A673 (cell line): ENCODE measurements around the gene ADGB. TPM values are rescaled to one million over a fixed set of nuclear protein-coding genes. Genes with fewer than 3 reads are reported as not detected.

Experiments used
- BruUV-seq: library from RNA; stranded (reverse); fragments of 400-500 nt; replicated peaks from 2 replicates; lab custom pipeline; 2021; lab: Mats Ljungman, UMichigan
- CTCF ChIA-PET: fragments of 300-600 bp; sonication (Branson Sonifier 250); formaldehyde crosslinking; loops from one replicate; lab custom pipeline; 2022; ENCODE audit warnings: antibody characterized with exemption; lab: Charles Lee
- POLR2A ChIA-PET: fragments of 300-600 bp; sonication (Branson Sonifier 250); formaldehyde crosslinking; loops from one replicate; lab custom pipeline; 2022; ENCODE audit warnings: antibody characterized with exemption; ENCODE audit not compliant: low non-redundant PET; lab: Charles Lee
- DNase-seq: peaks from one replicate; pipeline ENCODE4 v3.0.0-alpha.2; 2015; ENCODE audit warnings: low spot score
- H3K27ac ChIP-seq: fragments of 200-600 bp; sonication (generic); 2 replicates; pipeline ENCODE4 v1.5.1; 2016; ENCODE audit warnings: mixed run types, low read depth, mild to moderate bottlenecking, mixed read lengths, antibody characterized with exemption, low read length; ENCODE audit not compliant: poor library complexity, severe bottlenecking
- H3K27me3 ChIP-seq: fragments of 200-600 bp; sonication (generic); replicated peaks from 2 replicates; pipeline ENCODE4 v1.6.1; 2017; ENCODE audit warnings: mixed run types, low read depth, mild to moderate bottlenecking, mixed read lengths, antibody characterized with exemption, low read length; ENCODE audit not compliant: insufficient read depth, poor library complexity
- H3K36me3 ChIP-seq: fragments of 200-600 bp; sonication (generic); 2 replicates; pipeline ENCODE4 v1.6.1; 2016; ENCODE audit warnings: mixed run types, mild to moderate bottlenecking, mixed read lengths, antibody characterized with exemption, low read length; ENCODE audit not compliant: insufficient read depth, poor library complexity, severe bottlenecking
- H3K4me1 ChIP-seq: fragments of 200-600 bp; sonication (generic); 2 replicates; pipeline ENCODE4 v1.6.1; 2017; ENCODE audit warnings: mixed run types, mild to moderate bottlenecking, mixed read lengths, antibody characterized with exemption, low read length; ENCODE audit not compliant: insufficient read depth, poor library complexity, severe bottlenecking
- H3K4me3 ChIP-seq: fragments of 200-600 bp; sonication (generic); 2 replicates; pipeline ENCODE4 v1.5.1; 2016; ENCODE audit warnings: low read depth, mixed run types, mild to moderate bottlenecking, mixed read lengths, low read length; ENCODE audit not compliant: poor library complexity, severe bottlenecking
- H3K9me3 ChIP-seq: fragments of 200-600 bp; sonication (generic); 2 replicates; pipeline ENCODE4 v1.6.1; 2016; ENCODE audit warnings: mixed run types, low read depth, mild to moderate bottlenecking, mixed read lengths, antibody characterized with exemption, low read length; ENCODE audit not compliant: poor library complexity, severe bottlenecking
- CTCF ChIP-seq: fragments of 300-800, 200-600 bp; sonication (generic); conservative IDR thresholded peaks from 2 replicates; pipeline ENCODE4 v1.5.1; 2017; ENCODE audit warnings: low read depth, mild to moderate bottlenecking, antibody characterized with exemption, low read length, moderate library complexity, mixed read lengths
- EZH2 ChIP-seq: fragments of 200-600 bp; sonication (generic); IDR thresholded peaks from 2 replicates; pipeline ENCODE4 v1.6.1; 2017; ENCODE audit warnings: borderline replicate concordance, low read depth, mild to moderate bottlenecking, mixed read lengths, antibody characterized with exemption, low read length; ENCODE audit not compliant: poor library complexity, severe bottlenecking
- intact Hi-C: fragments of 100-400 bp; cut with micrococcal nuclease; formaldehyde crosslinking; loops from one replicate; pipeline ENCODE4 v1.10.0; 2022; ENCODE audit not compliant: unreplicated experiment
- total RNA-seq: library from RNA; stranded (reverse); gene quantifications from 2 replicates; pipeline ENCODE4 v1.2.3, GENCODE V29; 2021

ADGB gene
- total RNA-seq, 1 experiment from 2014 or later, result not detected

- H3K9me3 ChIP-seq, result no peaks in the 10 kb centered on the region
- H3K4me1 ChIP-seq, result no peaks in the 10 kb centered on the region
- TF ChIP-seq CTCF (no peak), EZH2 (no peak)
- H3K27me3 ChIP-seq, result no peaks in the 10 kb centered on the region
- intact Hi-C loops, result no loop called here
- POLR2A ChIA-PET, result no interaction called here
- DNase-seq, result no peak
- CTCF ChIA-PET, result no interaction called here
- H3K27ac ChIP-seq, result no peak overlapping the region
- no peak overlapping the region for H3K4me3 ChIP-seq
- H3K36me3 ChIP-seq, result no peaks in the 10 kb centered on the region
- no TSS peak for BruUV-seq
Observed at GRCh38 chr6:146670161-146670560, 71.4 kb downstream of the ADGB start.

DNA sequence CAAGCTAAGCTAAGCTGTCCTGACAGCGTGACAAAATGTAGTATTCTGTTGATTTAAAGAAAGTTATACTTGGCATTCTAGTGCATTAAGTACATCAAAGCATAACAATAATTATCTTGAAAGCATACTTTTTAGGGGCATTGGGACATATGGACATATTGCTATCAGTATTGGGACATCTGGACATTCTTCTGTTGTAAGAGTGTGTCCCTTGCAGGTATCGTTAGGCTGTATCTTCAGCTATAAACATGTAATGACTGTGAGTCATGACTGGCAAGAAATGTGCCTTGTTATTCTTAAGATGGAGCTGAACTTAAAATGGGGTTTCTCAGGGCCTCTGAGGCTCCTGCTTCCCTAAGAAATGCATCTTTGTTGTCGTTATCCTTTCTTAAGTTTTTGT, 74.3 kb downstream of the ADGB start:
- Histone ChIP-seq H3K36me3 (no peaks in the 10 kb centered on the region), H3K4me3 (no peak overlapping the region), H3K27ac (no peak overlapping the region), H3K27me3 (no peaks in the 10 kb centered on the region), H3K9me3 (no peaks in the 10 kb centered on the region), H3K4me1 (no peaks in the 10 kb centered on the region)
- TF ChIP-seq EZH2 (no peak), CTCF (no peak)
- no peak for DNase-seq
- ChIA-PET CTCF (no interaction called here), POLR2A (no interaction called here)
- intact Hi-C loops, result no loop called here
- BruUV-seq, result no TSS peak

DNA sequence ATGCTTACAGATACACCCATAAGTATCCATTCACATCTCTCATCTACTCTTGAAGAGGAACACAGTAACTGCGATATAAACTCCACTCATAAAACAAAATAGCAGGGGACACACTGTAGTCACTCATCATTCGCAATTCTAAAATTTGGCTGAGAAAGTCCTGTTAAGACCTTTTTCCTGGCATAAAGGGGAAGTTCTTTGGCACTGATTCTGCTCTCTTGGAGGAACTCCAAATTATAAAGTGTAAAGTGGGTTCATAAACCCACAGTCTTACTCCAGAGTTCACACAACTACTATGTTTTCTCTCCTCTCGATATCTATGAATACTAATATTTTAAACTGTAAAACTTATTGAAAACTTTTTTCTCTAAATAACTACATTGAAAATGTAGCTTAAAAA, 80.6 kb downstream of the ADGB start:
- no TSS peak for BruUV-seq
- intact Hi-C loops, result no loop called here
- TF ChIP-seq CTCF, result no peak
- no peak for TF ChIP-seq EZH2
- DNase-seq, result no peak
- Histone ChIP-seq H3K27ac (no peak overlapping the region), H3K4me3 (no peak overlapping the region), H3K36me3 (no peaks in the 10 kb centered on the region), H3K27me3 (no peaks in the 10 kb centered on the region), H3K9me3 (no peaks in the 10 kb centered on the region), H3K4me1 (no peaks in the 10 kb centered on the region)
- ChIA-PET CTCF (no interaction called here), POLR2A (no interaction called here)
